ENCODE data around the gene BBS9.

DNA sequence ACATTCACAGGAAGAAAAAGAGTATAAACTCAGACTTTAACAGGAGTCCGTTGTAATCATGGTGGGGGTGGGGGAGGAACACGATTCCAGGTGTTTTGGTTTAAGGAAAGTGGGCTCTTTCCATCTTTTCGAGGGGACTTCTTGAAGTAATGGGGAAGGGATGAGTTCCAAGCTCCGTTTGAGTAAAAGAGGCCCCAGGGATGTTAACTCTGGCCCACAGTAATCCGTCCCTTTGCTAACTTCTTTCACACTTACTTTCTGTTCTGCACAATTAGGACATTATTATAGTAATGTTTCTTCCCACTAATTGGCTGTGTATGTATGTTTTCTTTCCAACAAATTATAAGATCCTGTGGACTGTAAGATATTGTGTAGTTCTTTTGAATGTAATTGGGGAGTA lies 374.4 kb downstream of the BBS9 start:
- TF ChIP-seq POLR2AphosphoS5 (IDR thresholded peaks at IDR 0.05; ENCODE audit: low read depth, low read length) (no peak), SIN3A (IDR thresholded peaks at IDR 0.05; ENCODE audit: borderline replicate concordance, insufficient read depth, low read length) (no peak)
- TF ChIP-seq, protein P1, sequence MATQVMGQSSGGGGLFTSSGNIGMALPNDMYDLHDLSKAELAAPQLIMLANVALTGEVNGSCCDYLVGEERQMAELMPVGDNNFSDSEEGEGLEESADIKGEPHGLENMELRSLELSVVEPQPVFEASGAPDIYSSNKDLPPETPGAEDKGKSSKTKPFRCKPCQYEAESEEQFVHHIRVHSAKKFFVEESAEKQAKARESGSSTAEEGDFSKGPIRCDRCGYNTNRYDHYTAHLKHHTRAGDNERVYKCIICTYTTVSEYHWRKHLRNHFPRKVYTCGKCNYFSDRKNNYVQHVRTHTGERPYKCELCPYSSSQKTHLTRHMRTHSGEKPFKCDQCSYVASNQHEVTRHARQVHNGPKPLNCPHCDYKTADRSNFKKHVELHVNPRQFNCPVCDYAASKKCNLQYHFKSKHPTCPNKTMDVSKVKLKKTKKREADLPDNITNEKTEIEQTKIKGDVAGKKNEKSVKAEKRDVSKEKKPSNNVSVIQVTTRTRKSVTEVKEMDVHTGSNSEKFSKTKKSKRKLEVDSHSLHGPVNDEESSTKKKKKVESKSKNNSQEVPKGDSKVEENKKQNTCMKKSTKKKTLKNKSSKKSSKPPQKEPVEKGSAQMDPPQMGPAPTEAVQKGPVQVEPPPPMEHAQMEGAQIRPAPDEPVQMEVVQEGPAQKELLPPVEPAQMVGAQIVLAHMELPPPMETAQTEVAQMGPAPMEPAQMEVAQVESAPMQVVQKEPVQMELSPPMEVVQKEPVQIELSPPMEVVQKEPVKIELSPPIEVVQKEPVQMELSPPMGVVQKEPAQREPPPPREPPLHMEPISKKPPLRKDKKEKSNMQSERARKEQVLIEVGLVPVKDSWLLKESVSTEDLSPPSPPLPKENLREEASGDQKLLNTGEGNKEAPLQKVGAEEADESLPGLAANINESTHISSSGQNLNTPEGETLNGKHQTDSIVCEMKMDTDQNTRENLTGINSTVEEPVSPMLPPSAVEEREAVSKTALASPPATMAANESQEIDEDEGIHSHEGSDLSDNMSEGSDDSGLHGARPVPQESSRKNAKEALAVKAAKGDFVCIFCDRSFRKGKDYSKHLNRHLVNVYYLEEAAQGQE (IDR thresholded peaks at IDR 0.05; ENCODE audit: insufficient read depth in 1 of 2, low read depth in 2 of 2, low read length in 2 of 2), result no peak
